H1 (cell line): Measurements from ENCODE around the gene SGSH. TPM values are rescaled to one million over a fixed set of nuclear protein-coding genes. Genes with fewer than 3 reads are reported as not detected.
A peak's percentile ranks its signal among the peaks of the same experiment; 100 is the strongest.

ENCODE experiments used
- CTCF ChIA-PET: fragments of 300-600 bp; sonication (Branson Sonifier 250); formaldehyde crosslinking; loops from one replicate; lab custom pipeline; 2021; ENCODE audit not compliant: partially characterized antibody; lab: Charles Lee
- POLR2A ChIA-PET: fragments of 300-600 bp; sonication (Branson Sonifier 250); formaldehyde crosslinking; loops from one replicate; lab custom pipeline; 2021; ENCODE audit warnings: inconsistent platforms; ENCODE audit not compliant: partially characterized antibody; lab: Charles Lee
- DNase-seq, 2 experiments: peaks; one replicate each; pipeline versions ENCODE4 v3.0.0 to v3.0.0-alpha.2; 2010 to 2022; ENCODE audit warnings: low spot score in 2 of 2, low read depth in 1 of 2, mixed read lengths in 1 of 2
- FAIRE-seq: peaks from 2 replicates; lab custom pipeline; 2011; peaks lifted over from hg19 to GRCh38; lab: Jason Lieb, UNC
- H2AFZ ChIP-seq: 2 replicates; pipeline ENCODE4 v1.8.1; 2012; ENCODE audit warnings: low read length, inconsistent platforms
- H2AK5ac ChIP-seq: 2 replicates; pipeline ENCODE4 v1.6.1; 2013; ENCODE audit warnings: low read depth, low read length
- H2BK120ac ChIP-seq: replicated peaks from 2 replicates; pipeline ENCODE3; 2013; ENCODE audit warnings: low read depth, low read length, inconsistent platforms
- H2BK12ac ChIP-seq: 2 replicates; pipeline ENCODE4 v1.6.1; 2013; ENCODE audit warnings: low read depth, low read length
- H2BK15ac ChIP-seq: 2 replicates; pipeline ENCODE4 v1.6.1; 2013; ENCODE audit warnings: low read length
- H2BK20ac ChIP-seq: 2 replicates; pipeline ENCODE4 v1.6.1; 2013; ENCODE audit warnings: low read length
- H2BK5ac ChIP-seq: 2 replicates; pipeline ENCODE4 v1.6.1; 2013; ENCODE audit warnings: low read depth, low read length
- H3K14ac ChIP-seq: 2 replicates; pipeline ENCODE4 v1.6.1; 2013; ENCODE audit warnings: inconsistent platforms; ENCODE audit not compliant: insufficient read length
- H3K18ac ChIP-seq: 2 replicates; pipeline ENCODE4 v1.6.1; 2013; ENCODE audit warnings: low read length; ENCODE audit errors: extremely low read depth
- H3K23ac ChIP-seq: 2 replicates; pipeline ENCODE4 v1.6.1; 2013; ENCODE audit warnings: inconsistent platforms; ENCODE audit not compliant: insufficient read length
- H3K23me2 ChIP-seq: 2 replicates; pipeline ENCODE4 v1.6.1; 2013; ENCODE audit warnings: low read depth, low read length
- H3K27ac ChIP-seq: 2 replicates; pipeline ENCODE4 v1.6.1; 2011; ENCODE audit warnings: low read depth, low read length, inconsistent platforms
- H3K27me3 ChIP-seq, 4 experiments: replicated peaks in 1 of 4; 1 replicate in 1 of 4; 2 replicates in 3 of 4; pipeline versions ENCODE4 v1.6.1 to v1.8.1; 2011 to 2013; ENCODE audit warnings: low read length in 3 of 4, mild to moderate bottlenecking in 3 of 4, inconsistent platforms in 2 of 4, mixed read lengths in 2 of 4, moderate library complexity in 1 of 4; ENCODE audit not compliant: control insufficient read depth in 3 of 4, insufficient read depth in 3 of 4; ENCODE audit errors: extremely low read depth in 1 of 4
- H3K36me3 ChIP-seq, 4 experiments: 2 replicates each; pipeline versions ENCODE4 v1.6.1 to v1.8.1; 2011 to 2013; ENCODE audit warnings: mild to moderate bottlenecking in 4 of 4, low read length in 3 of 4, moderate library complexity in 2 of 4, control low read depth in 1 of 4, inconsistent platforms in 1 of 4; ENCODE audit not compliant: insufficient read depth in 4 of 4, control insufficient read depth in 2 of 4
- H3K4ac ChIP-seq: replicated peaks from 2 replicates; pipeline ENCODE3; 2013; ENCODE audit warnings: low read length, low read depth, mixed read lengths, inconsistent platforms; ENCODE audit not compliant: insufficient read length
- H3K4me1 ChIP-seq, 4 experiments: replicated peaks in 1 of 4; 1 replicate in 1 of 4; 2 replicates in 3 of 4; pipeline versions ENCODE4 v1.6.1 to v1.8.1; 2011 to 2013; ENCODE audit warnings: low read length in 3 of 4, inconsistent platforms in 2 of 4, mixed read lengths in 1 of 4; ENCODE audit not compliant: insufficient read depth in 4 of 4, control insufficient read depth in 3 of 4
- H3K4me2 ChIP-seq, 2 experiments: 2 replicates each; pipeline versions ENCODE4 v1.6.1 to v1.8.1; 2011 to 2013; ENCODE audit warnings: low read depth in 2 of 2, low read length in 2 of 2, control low read depth in 1 of 2, inconsistent platforms in 1 of 2, mild to moderate bottlenecking in 1 of 2; ENCODE audit not compliant: insufficient read depth in 1 of 2
- H3K4me3 ChIP-seq, 4 experiments: fragments of 200-600, 300-600 bp in 1 of 4; sonication (generic), shearing (Covaris generic), sonication (Bioruptor Twin) in 1 of 4; 2 replicates each; pipeline versions ENCODE4 v1.5.1 to v1.8.1; 2011 to 2016; ENCODE audit warnings: low read length in 4 of 4, low read depth in 3 of 4, control low read depth in 2 of 4, inconsistent platforms in 2 of 4, mild to moderate bottlenecking in 2 of 4, mixed read lengths in 1 of 4, moderate library complexity in 1 of 4; ENCODE audit not compliant: insufficient read depth in 2 of 4; ENCODE audit errors: extremely low read depth in 1 of 4
- H3K56ac ChIP-seq: replicated peaks from 2 replicates; pipeline ENCODE3; 2013; ENCODE audit warnings: low read depth, mild to moderate bottlenecking, mixed read lengths, low read length, inconsistent platforms; ENCODE audit not compliant: insufficient read length
- H3K79me1 ChIP-seq: 2 replicates; pipeline ENCODE4 v1.6.1; 2013; ENCODE audit warnings: low read depth, low read length, control low read depth
- H3K79me2 ChIP-seq, 2 experiments: 2 replicates each; pipeline versions ENCODE4 v1.6.1 to v1.8.1; 2012 to 2013; ENCODE audit warnings: low read length in 2 of 2, mild to moderate bottlenecking in 2 of 2, inconsistent platforms in 1 of 2; ENCODE audit not compliant: insufficient read depth in 2 of 2, control insufficient read depth in 1 of 2
- H3K9ac ChIP-seq, 4 experiments: replicated peaks in 1 of 4; 1 replicate in 1 of 4; 2 replicates in 3 of 4; pipeline versions ENCODE4 v1.6.1 to v1.8.1; 2011 to 2013; ENCODE audit warnings: low read depth in 3 of 4, low read length in 3 of 4, control low read depth in 2 of 4, mild to moderate bottlenecking in 2 of 4, moderate library complexity in 2 of 4, inconsistent platforms in 1 of 4; ENCODE audit errors: extremely low read depth in 1 of 4
- H3K9me3 ChIP-seq, 2 experiments: 2 replicates each; pipeline versions ENCODE4 v1.6.1 to v1.8.1; 2012 to 2013; ENCODE audit warnings: mild to moderate bottlenecking in 2 of 2, moderate library complexity in 2 of 2, control low read depth in 1 of 2, inconsistent platforms in 1 of 2, low read depth in 1 of 2, low read length in 1 of 2, mixed read lengths in 1 of 2; ENCODE audit not compliant: insufficient read depth in 2 of 2
- H4K20me1 ChIP-seq, 2 experiments: replicated peaks in 1 of 2; 2 replicates each; pipeline versions ENCODE3 to v1.8.1; 2011 to 2013; ENCODE audit warnings: inconsistent platforms in 2 of 2, low read length in 2 of 2, mild to moderate bottlenecking in 1 of 2; ENCODE audit not compliant: insufficient read depth in 2 of 2, control insufficient read depth in 1 of 2
- H4K5ac ChIP-seq: 2 replicates; pipeline ENCODE4 v1.6.1; 2013; ENCODE audit warnings: low read length, low read depth, mixed read lengths, inconsistent platforms; ENCODE audit not compliant: insufficient read length
- H4K8ac ChIP-seq: 2 replicates; pipeline ENCODE4 v1.8.0; 2013; ENCODE audit warnings: mild to moderate bottlenecking, moderate library complexity, low read length, inconsistent platforms; ENCODE audit not compliant: insufficient read depth; ENCODE audit errors: extremely low read depth
- H4K91ac ChIP-seq: replicated peaks from 2 replicates; pipeline ENCODE3; 2013; ENCODE audit warnings: low read length, mixed read lengths, inconsistent platforms; ENCODE audit not compliant: insufficient read length
- BACH1 ChIP-seq: IDR thresholded peaks from 2 replicates; pipeline ENCODE4 v1.6.1; 2012; ENCODE audit warnings: low read length, improper control_type of control experiment
- CBX5 ChIP-seq: fragments of 300-800, 300-1000 bp; sonication (generic); IDR thresholded peaks from 2 replicates; pipeline ENCODE4 v1.7.1; 2016; ENCODE audit warnings: antibody characterized with exemption, low read length, low read depth
- GABPA ChIP-seq: IDR thresholded peaks from 2 replicates; pipeline ENCODE4 v1.6.1; 2011; ENCODE audit warnings: mild to moderate bottlenecking, low read length, moderate library complexity, borderline replicate concordance; ENCODE audit not compliant: insufficient read depth
- HDAC6 ChIP-seq: IDR thresholded peaks from one replicate; pipeline ENCODE4 v1.7.1; 2012; ENCODE audit warnings: low read depth, mild to moderate bottlenecking, inconsistent platforms, low read length, moderate library complexity
- KDM4A ChIP-seq: IDR thresholded peaks from one replicate; pipeline ENCODE4 v1.7.1; 2012; ENCODE audit warnings: low read depth, mild to moderate bottlenecking, moderate library complexity, low read length, inconsistent platforms; ENCODE audit not compliant: severe bottlenecking
- NANOG ChIP-seq: IDR thresholded peaks from 2 replicates; pipeline ENCODE4 v1.6.1; 2011; ENCODE audit warnings: low read length, low read depth, mild to moderate bottlenecking, inconsistent platforms; ENCODE audit not compliant: insufficient read depth, poor library complexity, severe bottlenecking
- PHF8 ChIP-seq: fragments of 200-600 bp; sonication (generic); conservative IDR thresholded peaks from 2 replicates; pipeline ENCODE4 v1.7.1; 2012; ENCODE audit warnings: low read depth, mild to moderate bottlenecking, inconsistent platforms, low read length, moderate library complexity
- POU5F1 ChIP-seq: IDR thresholded peaks from 2 replicates; pipeline ENCODE4 v1.6.1; 2011; ENCODE audit warnings: low read depth, mild to moderate bottlenecking, low read length, moderate library complexity
- RAD21 ChIP-seq, 2 experiments: IDR thresholded peaks in 1 of 2; conservative IDR thresholded peaks in 1 of 2; 2 replicates each; pipeline ENCODE4 v1.6.1; 2011; ENCODE audit warnings: low read depth in 2 of 2, low read length in 2 of 2, improper control_type of control experiment in 1 of 2, inconsistent platforms in 1 of 2, mild to moderate bottlenecking in 1 of 2, moderate library complexity in 1 of 2
- SP1 ChIP-seq: IDR thresholded peaks from 2 replicates; pipeline ENCODE4 v1.6.1; 2011; ENCODE audit warnings: low read depth, low read length
- TAF1 ChIP-seq: IDR thresholded peaks from 2 replicates; pipeline ENCODE4 v1.6.1; 2011; ENCODE audit warnings: mild to moderate bottlenecking, low read depth, low read length
- TEAD4 ChIP-seq: IDR thresholded peaks from 2 replicates; pipeline ENCODE4 v1.6.1; 2012; ENCODE audit warnings: low read depth, low read length, inconsistent platforms, mixed read lengths
- WGBS, 2 experiments: shearing (Covaris generic) in 1 of 2; methylation state at CpG; one replicate each; pipeline versions ENCODE4 v1.1.6 to v1.1.7; 2013 to 2015; ENCODE audit warnings: low lambda C conversion rate in 2 of 2, mixed read lengths in 2 of 2, inconsistent platforms in 1 of 2, low coverage in 1 of 2, missing lambda C conversion rate in 1 of 2; ENCODE audit not compliant: insufficient replicate concordance in 2 of 2, insufficient coverage in 1 of 2, insufficient read length in 1 of 2; ENCODE audit errors: extremely low coverage in 1 of 2, missing lambda C conversion rate in 1 of 2; 5-methylcytosine and 5-hydroxymethylcytosine counted together
- polyA plus RNA-seq, 7 experiments: library from polyadenylated mRNA; depleted of rRNA in 3 of 7; stranded (reverse) in 5 of 7; unstranded in 2 of 7; fragments of >200 nt in 5 of 7; fragments of 200-250 nt in 2 of 7; gene quantifications; 1 replicate in 5 of 7; 2 replicates in 1 of 7; 4 replicates in 1 of 7; pipeline versions ENCODE4 v1.2.1 to v1.2.3, GENCODE V29; 2011 to 2013; ENCODE audit warnings: missing spikeins in 2 of 7, mixed read lengths in 2 of 7
- total RNA-seq: library from RNA; stranded (reverse); fragmentation: NEBNext Ultra II Directional; extraction: Animal tissue kit (Norgen Biotek cat#: 25700); gene quantifications from 2 replicates; pipeline ENCODE4 v1.2.1, GENCODE V29; 2021

SGSH gene
- total and polyA plus RNA-seq, 2 of the 8 experiments (the other 6 are each of a cell fraction or from before 2014, with no cell fraction given): 18.0 to 19.6 TPM

DNA sequence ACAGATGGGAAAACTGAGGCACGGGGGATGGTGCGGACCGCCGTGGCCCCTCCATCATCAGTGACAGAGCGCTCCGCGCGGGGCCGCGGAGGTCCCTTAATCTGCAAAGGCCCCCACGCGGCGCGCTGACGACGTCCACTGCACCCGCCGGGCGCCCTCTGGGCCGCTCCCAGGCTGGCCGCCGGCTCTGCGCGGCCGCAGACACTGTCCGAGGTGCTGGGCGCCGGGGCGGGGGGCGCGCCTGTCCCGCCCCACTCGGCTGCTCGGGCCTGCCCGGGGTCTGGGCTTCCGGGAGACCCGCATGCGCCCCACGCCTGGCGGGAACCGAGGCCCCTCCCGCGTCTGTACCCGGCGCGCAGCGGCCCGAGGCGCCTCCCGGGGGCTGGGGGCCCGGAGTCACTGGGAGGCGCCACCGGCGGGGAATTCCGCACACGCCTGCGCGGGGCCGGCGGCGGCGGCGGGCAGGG is 40.0 kb upstream of the SGSH start:
- Histone ChIP-seq H3K18ac (no peak overlapping the region), H3K9ac (no peak overlapping the region), H3K4ac (no peak overlapping the region), H3K4me1 (peaks cover 14 to 28% (median 22%) of the 10 kb centered on the region in 4 experiments), H2BK5ac (no peak overlapping the region), H3K79me1 (0 out of 2 replicates have a peak, but pooled peaks cover 3% of the 10 kb centered on the region), H4K5ac (no peak overlapping the region), H4K20me1 (no peaks in the 10 kb centered on the region), H3K14ac (no peak overlapping the region), H3K23ac (no peak overlapping the region), H3K9me3 (no peaks in the 10 kb centered on the region), H3K56ac (no peak overlapping the region), H2BK15ac (no peak overlapping the region), H3K36me3 (no peaks in the 10 kb centered on the region; a peak in 1 of 8 replicates), H3K23me2 (no peaks in the 10 kb centered on the region; the same call in 1 of the 2 replicates), H3K27me3 (no peaks in the 10 kb centered on the region), H3K4me2 (peak overlapping the region; percentile 54 to 68), H4K91ac (peak overlapping the region; percentile 65), H2BK12ac (no peak overlapping the region), H4K8ac (peak overlapping the region; percentile 11; the same call in 1 of the 2 replicates), H3K79me2 (peaks cover 0 to 10% of the 10 kb centered on the region in 2 experiments; a peak in 2 of 4 replicates), H2AK5ac (no peak overlapping the region), H3K27ac (no peak overlapping the region; the same call in 1 of the 2 replicates), H2BK20ac (no peak overlapping the region), H2AFZ (no peak overlapping the region), H2BK120ac (no peak overlapping the region), H3K4me3 (peak overlapping the region; percentile 23 to 55 (median 42))
- no peak for FAIRE-seq
- DNase-seq: peak in 1 of 2 experiments; percentile 81
- WGBS, 2 experiments: 3% methylated on average over 39 of the region's 63 CpGs; no CpG with 5 or more reads in 1 of the 2 experiments
- ChIA-PET CTCF (interaction anchor here (0.6 kb wide), 1 partner anchor 1720 kb away, joined by 3 read pairs; no protein-coding TSS in a partner anchor), POLR2A (interaction anchor here (0.8 to 4.9 kb wide), 6 partner anchors 11 to 159 kb away, joined by 3 to 63 read pairs (median 8); partner anchors contain the start of gene GAA)
- TF ChIP-seq BACH1 (no peak), RAD21 (IDR thresholded peaks at IDR 0.05 in 1 of 2, conservative IDR thresholded peaks at IDR 0.05 in 1 of 2; ENCODE audit: low read depth in 2 of 2, low read length in 2 of 2) (no peak), NANOG (no peak), TEAD4 (no peak), CBX5 (no peak), GABPA (no peak), KDM4A (peak; percentile 35), TAF1 (no peak), SP1 (no peak), HDAC6 (no peak), PHF8 (peak; percentile 13; the same call in 1 of the 2 replicates), POU5F1 (no peak)
